Lower lobe of right lung (tissue), 1 donor: ENCODE data around the gene AKAP10. TPM values are rescaled to one million over a fixed set of nuclear protein-coding genes. Genes with fewer than 3 reads are reported as not detected.

ENCODE experiments used
- total RNA-seq: library from RNA; stranded (reverse); fragmentation: NEBNext Ultra II Directional; extraction: Animal tissue kit (Norgen Biotek cat#: 25700); gene quantifications from one replicate; pipeline ENCODE4 v1.2.1, GENCODE V29; 2021
- donor health status: DM: no; HTN: yes; CAD: no; lungs with severe emphysema.

Gene AKAP10
- total RNA-seq, 1 donor from 2014 or later, result 38.1 TPM

Other genes starting within 250 kb of the AKAP10 start
- gene ALDH3A1, start 229.5 kb downstream of the AKAP10 start, total RNA-seq, result 6.7 TPM
- 20.1 TPM for gene ULK2, start 109.9 kb downstream of the AKAP10 start, total RNA-seq
- 26.9 TPM for gene SPECC1, start 31.5 kb upstream of the AKAP10 start, total RNA-seq